Astrocyte (in vitro differentiated cells and primary cell): ENCODE measurements around the gene DIAPH3.

Experiments
- EZH2 ChIP-seq: IDR thresholded peaks from 2 replicates; pipeline ENCODE4 v1.6.1; 2012; ENCODE audit warnings: mild to moderate bottlenecking, low read length, inconsistent platforms; ENCODE audit not compliant: insufficient read depth
- TF ChIP-seq, protein P1 (sequence below): IDR thresholded peaks from 2 replicates; pipeline ENCODE4 v1.5.1; 2011; ENCODE audit warnings: low read depth, mild to moderate bottlenecking, inconsistent platforms, low read length, moderate library complexity; ENCODE audit not compliant: insufficient read depth

DNA sequence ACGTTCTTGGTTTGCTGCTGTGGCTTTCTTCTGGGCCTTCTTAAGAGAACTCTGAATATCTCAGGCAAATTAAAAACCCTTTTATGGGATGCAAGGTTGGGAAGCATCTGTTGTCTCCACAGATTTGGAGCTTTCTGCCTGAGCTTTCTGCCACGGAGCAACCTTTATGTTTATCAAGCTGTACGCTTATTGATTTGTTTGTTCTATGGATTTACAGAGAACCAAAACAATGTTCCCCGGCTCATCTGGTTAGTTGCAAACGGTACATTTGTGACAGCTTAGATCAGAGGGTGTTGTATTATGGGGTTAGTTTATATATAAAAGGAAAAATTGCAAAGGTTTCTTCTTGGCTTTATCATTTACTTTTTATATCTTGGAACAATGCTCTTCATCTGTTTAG lies 479.6 kb downstream of the DIAPH3 start:
- TF ChIP-seq, protein P1, sequence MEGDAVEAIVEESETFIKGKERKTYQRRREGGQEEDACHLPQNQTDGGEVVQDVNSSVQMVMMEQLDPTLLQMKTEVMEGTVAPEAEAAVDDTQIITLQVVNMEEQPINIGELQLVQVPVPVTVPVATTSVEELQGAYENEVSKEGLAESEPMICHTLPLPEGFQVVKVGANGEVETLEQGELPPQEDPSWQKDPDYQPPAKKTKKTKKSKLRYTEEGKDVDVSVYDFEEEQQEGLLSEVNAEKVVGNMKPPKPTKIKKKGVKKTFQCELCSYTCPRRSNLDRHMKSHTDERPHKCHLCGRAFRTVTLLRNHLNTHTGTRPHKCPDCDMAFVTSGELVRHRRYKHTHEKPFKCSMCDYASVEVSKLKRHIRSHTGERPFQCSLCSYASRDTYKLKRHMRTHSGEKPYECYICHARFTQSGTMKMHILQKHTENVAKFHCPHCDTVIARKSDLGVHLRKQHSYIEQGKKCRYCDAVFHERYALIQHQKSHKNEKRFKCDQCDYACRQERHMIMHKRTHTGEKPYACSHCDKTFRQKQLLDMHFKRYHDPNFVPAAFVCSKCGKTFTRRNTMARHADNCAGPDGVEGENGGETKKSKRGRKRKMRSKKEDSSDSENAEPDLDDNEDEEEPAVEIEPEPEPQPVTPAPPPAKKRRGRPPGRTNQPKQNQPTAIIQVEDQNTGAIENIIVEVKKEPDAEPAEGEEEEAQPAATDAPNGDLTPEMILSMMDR = no peak
- TF ChIP-seq EZH2 = no peak
